DMS 273 (cell line): ENCODE data around the gene MEFV.
"Not testable (repeated sequence)": the region's sequence is repeated elsewhere in the genome, so short reads cannot be mapped to it uniquely, and the experiment has no call there.

Source experiments
- DNase-seq: peaks from one replicate; lab custom pipeline; 2025; ENCODE audit not compliant: unreplicated experiment; lab: John Stamatoyannopoulos, UW

The MEFV gene

DNA sequence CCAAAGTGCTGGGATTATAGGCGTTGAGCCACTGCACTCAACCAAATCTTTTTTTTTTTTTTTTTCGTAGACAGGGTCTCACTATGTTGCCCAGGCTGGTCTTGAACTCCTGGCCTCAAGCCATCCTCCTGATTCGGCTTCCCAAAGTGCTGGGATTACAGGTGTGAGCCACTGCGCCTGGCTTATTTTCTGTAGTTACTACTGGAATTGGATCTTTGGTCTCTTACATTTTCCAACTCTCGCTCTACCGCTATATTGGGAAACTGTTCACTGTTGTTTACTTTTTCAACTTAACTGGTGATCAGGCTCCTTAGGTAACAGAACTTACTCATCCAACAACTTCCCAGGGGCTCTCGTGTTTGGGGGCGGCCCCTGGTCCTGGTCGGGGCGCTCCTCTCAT is 35.6 kb downstream of the MEFV start:
- no peak for DNase-seq

DNA sequence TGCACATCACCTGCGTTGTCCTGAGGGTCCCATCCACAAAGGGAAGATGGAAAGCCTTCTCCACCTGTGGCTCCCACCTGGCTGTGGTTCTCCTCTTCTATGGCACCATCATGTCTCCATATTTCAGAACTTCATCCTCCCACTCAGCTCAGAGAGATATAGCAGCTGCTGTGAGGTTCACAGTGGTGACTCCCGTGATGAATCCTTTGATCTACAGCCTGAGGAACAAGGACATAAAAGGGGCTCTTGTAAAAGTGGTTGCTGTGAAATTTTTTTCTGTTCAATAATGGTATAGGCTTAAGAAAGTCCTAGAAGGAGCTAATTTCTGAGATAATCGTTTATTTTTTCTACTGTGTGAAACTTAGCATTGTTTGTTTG is 40.2 kb downstream of the MEFV start:
- DNase-seq, result no peak

DNA sequence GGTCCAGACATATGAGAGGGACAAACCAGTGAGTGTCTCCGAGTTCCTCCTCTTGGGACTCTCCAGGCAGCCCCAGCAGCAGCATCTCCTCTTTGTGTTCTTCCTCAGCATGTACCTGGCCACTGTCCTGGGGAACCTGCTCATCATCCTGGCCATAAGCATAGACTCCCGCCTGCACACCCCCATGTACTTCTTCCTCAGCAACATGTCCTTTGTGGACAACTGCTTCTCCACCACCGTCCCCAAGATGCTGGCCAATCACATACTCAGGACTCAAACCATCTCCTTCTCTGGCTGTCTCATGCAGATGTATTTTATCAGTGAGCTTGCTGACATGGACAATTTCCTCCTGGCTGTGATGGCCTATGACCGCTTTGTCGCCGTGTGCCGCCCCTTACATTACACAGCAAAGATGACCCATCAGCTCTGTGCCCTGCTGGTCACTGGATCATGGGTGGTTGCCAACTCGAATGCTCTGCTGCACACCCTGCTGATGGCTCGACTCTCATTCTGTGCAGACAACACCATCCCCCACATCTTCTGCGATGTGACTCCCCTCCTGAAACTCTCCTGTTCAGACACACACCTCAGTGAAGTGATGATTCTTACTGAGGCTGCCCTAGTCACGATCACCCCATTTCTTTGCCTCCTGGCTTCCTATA is 40.7 kb downstream of the MEFV start:
- no peak for DNase-seq

DNA sequence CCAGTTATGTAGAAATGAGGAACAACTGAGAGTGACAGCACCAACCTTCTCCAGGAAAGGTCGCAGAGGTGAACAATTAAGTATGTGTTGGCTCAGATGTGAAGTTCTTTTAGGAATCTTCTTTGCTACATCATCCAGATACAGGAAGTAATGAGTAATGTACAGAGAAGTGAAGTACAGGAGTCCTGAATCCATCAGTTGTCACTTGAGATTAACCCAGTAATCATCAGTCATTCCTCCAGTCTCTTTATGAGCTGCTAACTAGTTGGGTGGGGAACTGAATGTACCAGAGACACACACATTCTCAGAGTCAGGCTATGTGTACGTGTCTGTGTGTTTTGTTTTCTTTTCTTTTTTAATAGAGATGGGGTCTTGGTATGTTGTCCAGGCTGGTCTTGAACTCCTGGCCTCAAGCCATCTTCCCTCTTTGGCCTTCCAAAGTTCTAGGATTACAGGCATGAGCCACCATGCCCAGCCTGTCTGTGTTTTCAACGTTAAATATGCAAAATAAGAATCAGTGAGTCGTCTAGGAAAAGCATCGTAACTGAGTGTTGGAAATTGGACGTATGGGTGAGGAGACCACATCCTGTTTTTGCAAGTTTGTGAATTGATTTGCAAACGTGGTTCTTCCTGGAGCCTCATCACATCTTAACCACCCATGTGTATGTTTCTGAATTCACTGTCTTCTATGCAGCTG is 41.4 kb downstream of the MEFV start:
- no peak for DNase-seq

DNA sequence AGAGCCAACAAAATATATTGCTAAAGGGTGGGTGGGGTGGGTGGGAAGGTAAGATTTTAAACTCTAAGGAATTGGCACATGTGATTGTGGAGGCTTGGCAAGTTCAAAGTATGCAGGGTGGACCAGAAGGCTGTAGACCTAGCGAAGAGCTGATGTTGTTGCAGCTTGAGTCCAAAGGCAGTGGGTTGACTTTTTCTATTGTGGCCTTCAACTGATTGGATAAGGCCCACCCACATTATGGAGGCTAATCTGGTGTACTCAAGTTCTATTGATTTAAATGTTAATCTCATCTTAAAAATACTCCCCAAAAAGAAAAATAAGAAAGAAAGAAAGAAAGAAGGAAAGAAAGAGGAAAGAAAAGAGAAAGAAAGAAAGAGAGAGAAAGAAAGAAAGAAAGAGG is 43.9 kb downstream of the MEFV start:
- no peak for DNase-seq

DNA sequence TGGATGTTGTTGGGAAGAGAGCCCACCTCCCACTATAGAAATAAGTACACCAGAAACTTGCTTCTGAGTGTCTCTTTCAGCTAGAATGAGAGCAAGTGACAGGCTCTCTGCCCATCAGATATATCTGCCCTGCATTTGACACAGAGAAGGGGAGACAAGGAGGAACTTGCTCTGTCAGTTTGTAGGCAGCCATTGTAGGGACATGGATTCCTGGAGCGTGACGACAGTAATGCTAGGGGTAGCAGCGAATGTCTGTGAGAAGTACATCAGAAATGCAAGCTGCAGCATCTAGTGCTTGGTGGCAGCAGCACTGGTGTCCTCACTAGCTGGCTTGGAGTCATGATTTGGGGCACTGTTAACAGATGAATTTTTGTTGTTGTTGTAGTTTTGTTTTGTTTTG is 44.4 kb downstream of the MEFV start:
- no peak for DNase-seq

DNA sequence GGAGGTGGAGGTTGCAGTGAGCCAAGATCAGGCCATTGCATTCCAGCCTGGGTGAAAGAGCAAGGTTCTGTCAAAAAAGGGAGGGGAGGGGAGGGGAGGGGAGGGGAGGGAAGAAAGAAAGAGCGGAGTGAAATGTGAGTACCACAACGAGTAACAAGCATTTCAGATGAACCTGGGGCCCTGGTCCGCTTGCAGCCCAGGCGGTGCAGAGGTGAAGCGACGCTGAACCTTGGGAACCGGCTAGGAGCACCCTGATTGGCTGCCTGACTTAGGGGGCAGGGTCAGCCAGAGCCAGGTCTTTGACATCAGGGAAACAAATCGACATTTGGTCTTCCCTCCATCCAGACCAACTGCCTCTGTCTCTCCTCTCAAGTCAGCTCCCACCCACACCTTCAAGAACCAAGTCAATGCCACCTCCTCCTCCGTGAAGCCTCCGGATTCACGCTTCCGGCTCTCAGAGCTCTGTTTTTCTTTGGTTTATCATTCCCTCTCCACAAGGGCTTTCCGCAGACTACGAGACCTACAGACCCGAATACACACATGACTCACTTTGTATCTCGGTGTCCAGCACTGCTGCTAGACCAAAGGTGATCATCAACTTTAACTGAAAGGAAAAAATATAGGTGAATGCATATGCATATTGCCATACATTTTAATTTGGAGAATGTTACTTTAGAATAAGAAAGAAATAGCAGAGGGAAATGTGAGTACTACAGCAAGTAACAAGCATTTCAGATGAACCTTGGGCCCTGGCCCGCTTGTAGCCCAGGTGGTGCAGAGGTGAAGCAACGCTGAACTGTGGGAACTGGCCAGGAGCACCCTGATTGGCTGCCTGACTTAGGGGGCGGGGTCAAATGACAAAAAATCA is 49.1 kb downstream of the MEFV start:
- DNase-seq, result no peak

DNA sequence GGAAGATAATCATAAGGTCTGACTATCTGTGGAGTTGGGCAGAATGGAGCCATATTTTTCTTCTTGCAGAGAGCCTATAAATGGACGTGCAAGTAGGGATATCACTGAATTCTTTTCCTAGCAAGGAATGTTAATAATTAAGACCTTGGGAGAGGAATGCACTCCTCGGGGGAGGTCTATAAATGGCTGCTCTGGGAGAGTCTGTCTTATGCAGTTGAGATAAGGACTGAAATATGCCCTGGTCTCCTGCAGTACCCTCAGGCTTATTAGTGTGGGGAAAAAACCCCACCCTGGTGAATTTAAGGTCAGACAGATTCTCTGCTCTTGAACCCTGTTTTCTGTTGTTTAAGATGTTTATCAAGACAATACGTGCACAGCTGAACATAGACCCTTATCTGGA is 50.5 kb downstream of the MEFV start:
- DNase-seq, result peak; percentile 35

DNA sequence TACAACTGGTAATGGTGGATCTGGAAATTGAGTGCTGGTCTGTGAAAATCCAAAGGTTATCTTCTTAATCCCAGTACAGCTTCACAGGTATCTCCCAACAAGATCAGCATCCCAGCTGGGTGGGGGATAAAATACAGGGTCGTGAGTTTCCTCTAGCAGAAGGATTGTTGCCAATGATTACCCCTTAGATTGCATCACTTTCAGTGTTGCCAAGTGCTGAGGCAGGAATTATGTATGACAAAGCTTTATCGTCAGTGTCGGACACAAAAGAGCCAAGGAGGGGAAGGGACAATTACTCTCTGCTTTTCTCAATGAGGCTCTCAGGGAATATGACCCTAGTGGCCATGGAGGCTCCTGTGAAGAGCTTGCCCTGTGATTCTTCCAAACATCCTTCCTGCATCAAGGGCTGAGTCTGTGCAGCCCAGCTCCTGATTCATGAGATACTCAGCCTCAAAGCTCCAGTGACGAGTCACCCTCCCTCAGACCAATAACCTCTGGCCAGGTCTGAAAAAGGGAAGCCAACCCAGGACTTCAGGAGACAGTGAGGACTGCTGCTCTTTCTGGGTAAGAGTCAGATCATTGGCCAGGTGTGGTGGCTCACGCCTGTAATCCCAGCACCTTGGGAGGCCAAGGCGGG is 53.4 kb downstream of the MEFV start:
- no peak for DNase-seq

DNA sequence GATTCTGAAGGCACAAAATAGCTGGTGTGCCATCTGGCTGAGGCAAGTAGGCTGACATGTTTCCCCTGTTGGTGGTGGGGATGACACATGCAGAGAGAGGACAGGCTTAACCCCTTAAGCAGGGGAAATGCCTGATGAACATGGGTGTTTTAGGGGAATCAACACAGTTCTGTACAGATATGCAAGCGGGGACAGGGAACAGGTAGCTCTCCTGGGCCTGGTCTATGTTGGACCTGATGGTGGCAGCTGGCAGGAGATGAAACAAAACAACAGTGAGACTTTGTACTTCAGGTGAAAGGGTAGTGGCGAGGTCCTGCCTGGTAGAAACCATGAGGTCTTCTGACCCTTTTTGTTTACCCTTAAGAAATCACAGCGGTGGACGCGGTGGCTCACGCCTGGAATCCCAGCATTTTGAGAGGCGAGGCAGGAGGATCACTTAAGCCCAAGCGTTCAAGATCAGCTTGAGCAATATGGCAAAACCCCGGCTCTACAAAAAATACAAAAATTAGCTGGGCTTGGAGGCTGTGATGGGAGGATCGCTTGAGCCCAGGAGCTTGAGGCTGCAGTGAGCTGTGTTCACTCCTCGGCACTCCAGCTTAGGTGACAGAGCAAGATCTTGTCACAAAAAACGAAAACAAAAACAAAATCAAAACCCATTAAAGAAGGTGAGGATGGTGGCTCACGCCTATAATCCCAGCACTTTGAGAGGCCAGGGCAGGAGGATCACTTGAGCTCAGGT is 57.9 kb downstream of the MEFV start:
- peak; percentile 79 for DNase-seq

DNA sequence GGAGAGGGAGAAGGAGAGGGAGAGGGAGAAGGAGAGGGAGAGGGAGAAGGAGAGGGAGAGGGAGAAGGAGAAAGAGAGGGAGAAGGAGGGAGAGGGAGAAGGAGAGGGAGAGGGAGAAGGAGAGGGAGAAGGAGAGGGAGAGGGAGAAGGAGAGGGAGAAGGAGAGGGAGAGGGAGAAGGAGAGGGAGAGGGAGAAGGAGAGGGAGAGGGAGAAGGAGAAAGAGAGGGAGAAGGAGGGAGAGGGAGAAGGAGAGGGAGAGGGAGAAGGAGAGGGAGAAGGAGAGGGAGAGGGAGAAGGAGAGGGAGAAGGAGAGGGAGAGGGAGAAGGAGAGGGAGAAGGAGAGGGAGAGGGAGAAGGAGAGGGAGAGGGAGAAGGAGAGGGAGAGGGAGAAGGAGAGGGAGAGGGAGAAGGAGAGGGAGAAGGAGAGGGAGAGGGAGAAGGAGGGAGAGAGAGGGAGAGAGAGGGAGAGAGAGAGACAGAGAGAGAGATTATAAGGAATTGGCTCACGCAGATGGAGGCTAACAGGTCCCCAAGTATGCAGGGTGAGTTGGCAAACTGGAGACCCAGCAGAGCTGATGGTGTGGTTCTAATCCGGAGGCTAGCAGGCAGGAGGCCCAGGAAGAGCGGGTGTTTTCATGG is 58.6 kb downstream of the MEFV start:
- not testable (repeated sequence) for DNase-seq

DNA sequence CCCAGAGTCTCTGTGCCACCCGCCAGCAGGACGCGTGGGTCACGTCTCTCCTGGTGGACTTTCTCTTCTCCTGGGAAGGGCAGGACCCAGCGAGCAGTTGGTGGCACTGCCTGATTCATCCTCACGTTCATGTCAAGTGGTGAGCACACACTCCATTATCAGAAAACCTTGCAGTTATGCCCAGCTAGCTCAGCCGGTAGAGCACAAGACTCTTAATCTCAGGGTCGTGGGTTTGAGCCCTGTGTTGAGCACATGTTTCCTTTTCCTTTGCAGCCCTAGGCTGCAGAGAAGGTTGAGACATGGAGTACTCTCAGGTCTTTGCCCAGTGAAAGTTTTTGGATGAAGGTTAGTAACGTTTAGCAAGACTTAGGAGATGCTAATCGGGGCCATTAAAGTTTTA is 60.5 kb downstream of the MEFV start:
- DNase-seq, result peak; percentile 73

DNA sequence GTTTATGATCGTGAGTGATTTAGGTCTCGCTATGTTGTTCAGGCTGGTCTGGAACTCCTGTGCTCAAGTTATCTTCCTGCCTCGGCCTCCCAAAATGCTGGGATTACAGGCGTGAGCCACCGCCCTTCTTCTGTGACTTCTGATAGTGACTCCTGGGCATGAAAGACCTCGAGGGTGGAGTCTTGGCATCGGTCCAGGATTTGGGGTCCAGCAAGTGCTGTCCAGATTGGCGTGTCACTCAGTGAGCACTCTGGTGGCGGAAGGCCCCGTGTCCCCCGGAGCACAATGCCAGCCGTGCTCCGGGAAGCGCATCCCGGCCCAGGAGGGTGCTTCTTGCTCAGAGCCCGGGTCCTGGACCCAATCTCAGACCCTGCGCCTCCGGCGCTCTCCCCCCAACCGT is 61.6 kb downstream of the MEFV start:
- DNase-seq, result no peak

DNA sequence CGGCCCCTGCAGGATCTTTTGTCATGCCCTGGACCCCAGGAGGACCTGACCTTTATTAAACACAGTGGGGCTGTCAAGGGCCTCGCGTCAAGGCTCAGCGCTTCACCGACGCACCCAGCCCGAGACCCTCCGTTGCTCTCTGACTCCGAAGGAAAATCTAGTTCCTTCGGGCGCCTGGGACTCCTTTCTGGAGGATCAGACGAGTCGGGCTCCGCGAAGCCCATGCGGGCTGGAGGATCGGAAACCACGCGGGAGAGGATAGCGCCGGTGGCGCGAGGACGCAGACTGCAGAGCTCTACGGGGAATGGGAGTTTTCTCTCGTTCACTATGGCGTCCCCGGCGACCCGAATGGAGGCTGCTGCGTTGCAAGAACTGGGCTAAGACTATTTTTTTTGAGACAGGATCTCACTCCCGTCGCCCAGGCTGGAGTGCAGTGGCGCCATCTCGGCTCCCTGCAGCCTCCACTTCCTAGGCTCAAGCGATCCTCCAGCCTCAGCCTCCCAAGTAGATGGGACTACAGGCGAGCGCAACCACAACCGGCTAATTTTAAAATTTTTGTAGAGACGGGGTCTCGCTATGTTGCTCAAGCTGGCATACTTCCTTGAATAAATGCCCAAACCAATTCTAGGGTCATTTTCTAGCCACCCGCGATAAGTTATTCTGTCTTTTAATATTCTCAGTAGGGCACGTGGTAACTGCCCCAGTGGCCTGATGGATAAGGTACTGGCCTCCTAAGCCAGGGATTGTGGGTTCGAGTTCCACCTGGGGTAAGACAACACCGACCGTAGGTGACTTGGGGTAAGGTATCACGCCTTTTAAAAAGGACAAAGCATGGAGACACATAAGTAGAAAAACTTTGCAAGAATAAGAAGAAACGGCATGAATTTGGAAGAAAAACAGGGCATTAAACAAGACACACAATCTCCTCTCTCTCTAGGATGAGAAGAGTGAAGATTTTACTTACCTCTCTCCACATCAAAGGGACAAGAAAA is 62.9 kb downstream of the MEFV start:
- peak; percentile 80 for DNase-seq

DNA sequence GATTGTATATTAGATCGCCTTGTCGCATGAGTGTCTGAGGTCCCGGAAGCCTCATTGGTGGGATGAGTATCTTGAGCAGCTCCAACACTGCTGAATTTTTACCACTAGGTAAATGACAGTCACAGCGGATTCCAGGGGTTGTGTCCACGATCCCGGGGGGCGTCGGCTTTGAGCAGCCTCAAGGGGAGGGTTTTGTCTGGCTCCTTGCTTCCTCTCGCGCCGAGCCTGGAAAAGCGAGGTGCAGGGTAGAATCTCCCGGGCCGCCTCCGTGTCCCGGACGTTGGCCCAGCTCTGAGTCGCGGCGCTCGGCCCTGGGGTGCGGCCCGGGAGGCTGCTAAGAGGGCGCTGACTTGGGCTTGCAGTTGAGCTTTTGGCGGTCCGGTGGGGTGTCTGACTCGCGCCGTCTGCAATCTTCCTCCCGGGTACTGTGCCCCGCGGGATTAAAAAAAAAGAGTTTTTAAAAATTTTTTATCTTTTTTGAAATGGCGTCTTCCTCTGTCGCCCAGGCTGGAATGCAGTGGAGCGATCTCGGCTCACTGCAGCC is 63.9 kb downstream of the MEFV start:
- DNase-seq, result no peak
